Hepatocyte (in vitro differentiated cells): ENCODE results near the gene BMP10. TPM values are rescaled to one million over a fixed set of nuclear protein-coding genes. Genes with fewer than 3 reads are reported as not detected.

Experiments used
- DNase-seq: peaks from one replicate; pipeline ENCODE4 v3.0.0-alpha.2; 2016; ENCODE audit warnings: low spot score
- H2AFZ ChIP-seq: fragments of 200-600 bp; sonication (generic); 2 replicates; pipeline ENCODE4 v1.6.0; 2016; ENCODE audit warnings: antibody characterized with exemption, mild to moderate bottlenecking
- H3K27ac ChIP-seq: fragments of 200-600 bp; sonication (generic); 2 replicates; pipeline ENCODE4 v1.5.1; 2016; ENCODE audit warnings: mild to moderate bottlenecking
- H3K27me3 ChIP-seq: fragments of 200-600 bp; sonication (generic); 2 replicates; pipeline ENCODE4 v1.6.1; 2016
- H3K36me3 ChIP-seq: fragments of 200-600 bp; sonication (generic); replicated peaks from 2 replicates; pipeline ENCODE4 v1.5.1; 2016; ENCODE audit warnings: low read depth; ENCODE audit not compliant: insufficient read depth
- H3K4me1 ChIP-seq: fragments of 200-600 bp; sonication (generic); 2 replicates; pipeline ENCODE4 v1.5.1; 2016; ENCODE audit warnings: mild to moderate bottlenecking, moderate library complexity; ENCODE audit not compliant: insufficient read depth
- H3K4me2 ChIP-seq: fragments of 200-600 bp; sonication (generic); 2 replicates; pipeline ENCODE4 v1.6.0; 2016
- H3K4me3 ChIP-seq: fragments of 200-600 bp; sonication (generic); 2 replicates; pipeline ENCODE4 v1.5.1; 2016; ENCODE audit warnings: mild to moderate bottlenecking
- H3K79me2 ChIP-seq: fragments of 200-600 bp; sonication (generic); 2 replicates; pipeline ENCODE4 v1.6.0; 2017; ENCODE audit warnings: mild to moderate bottlenecking
- H3K9me2 ChIP-seq: fragments of 200-600 bp; sonication (generic); replicated peaks from 2 replicates; pipeline ENCODE4 v1.6.0; 2017; ENCODE audit warnings: mild to moderate bottlenecking; ENCODE audit not compliant: insufficient read depth
- H3K9me3 ChIP-seq: fragments of 200-600 bp; sonication (generic); 2 replicates; pipeline ENCODE4 v1.5.1; 2016; ENCODE audit warnings: low read depth, mild to moderate bottlenecking
- H4K20me1 ChIP-seq: fragments of 200-600 bp; sonication (generic); 2 replicates; pipeline ENCODE4 v1.6.0; 2016; ENCODE audit warnings: mild to moderate bottlenecking; ENCODE audit not compliant: insufficient read depth, poor library complexity, severe bottlenecking
- CTCF ChIP-seq: fragments of 200-600 bp; sonication (generic); IDR thresholded peaks from 2 replicates; pipeline ENCODE4 v1.5.1; 2016; ENCODE audit warnings: antibody characterized with exemption, mild to moderate bottlenecking; ENCODE audit not compliant: poor library complexity
- EZH2 ChIP-seq: fragments of 200-600 bp; sonication (generic); IDR thresholded peaks from 2 replicates; pipeline ENCODE4 v1.6.1; 2016; ENCODE audit warnings: antibody characterized with exemption, mild to moderate bottlenecking, borderline replicate concordance
- EZH2phosphoT487 ChIP-seq: fragments of 200-600 bp; sonication (generic); IDR thresholded peaks from one replicate; pipeline ENCODE4 v1.6.1; 2018; ENCODE audit warnings: antibody characterized with exemption, mild to moderate bottlenecking, low read depth, moderate library complexity; ENCODE audit not compliant: unreplicated experiment, severe bottlenecking
- WGBS: methylation state at CpG from one replicate; pipeline ENCODE4 v1.1.6; 2016; ENCODE audit warnings: low lambda C conversion rate; ENCODE audit errors: missing lambda C conversion rate; 5-methylcytosine and 5-hydroxymethylcytosine counted together
- polyA plus RNA-seq: library from polyadenylated mRNA; unstranded; fragments of >200 nt; fragmentation: Nextera tagmentation; extraction: Ambion mirVana; gene quantifications from 2 replicates; pipeline ENCODE4 v1.2.1, GENCODE V29; 2016
- total RNA-seq: library from RNA; depleted of rRNA; stranded (reverse); fragments of >200 nt; gene quantifications from 2 replicates; pipeline ENCODE4 v1.2.3, GENCODE V29; 2014

The BMP10 gene
- total and polyA plus RNA-seq, 2 experiments from 2014 or later: 0.27 TPM; not detected in 1

GRCh38 chr2:68865108-68865507, 6.1 kb downstream of the BMP10 start:
- H3K36me3 ChIP-seq: no peaks in the 10 kb centered on the region
- no peak for DNase-seq
- no peak overlapping the region for H2AFZ ChIP-seq
- TF ChIP-seq EZH2: no peak
- no peak for TF ChIP-seq EZH2phosphoT487
- TF ChIP-seq CTCF: no peak
- no peak overlapping the region for H3K4me3 ChIP-seq
- H3K27me3 ChIP-seq: peaks cover 6% of the 10 kb centered on the region
- no peaks in the 10 kb centered on the region for H3K79me2 ChIP-seq
- no peak overlapping the region for H3K4me2 ChIP-seq
- no peaks in the 10 kb centered on the region for H4K20me1 ChIP-seq
- H3K9me3 ChIP-seq: no peaks in the 10 kb centered on the region
- no peaks in the 10 kb centered on the region for H3K4me1 ChIP-seq
- no peak overlapping the region for H3K27ac ChIP-seq
- H3K9me2 ChIP-seq: no peaks in the 10 kb centered on the region

GRCh38 chr2:68863996-68864395, 7.2 kb downstream of the BMP10 start:
- H3K79me2 ChIP-seq: no peaks in the 10 kb centered on the region
- H4K20me1 ChIP-seq: no peaks in the 10 kb centered on the region
- H3K9me3 ChIP-seq: no peaks in the 10 kb centered on the region
- no peaks in the 10 kb centered on the region for H3K36me3 ChIP-seq
- H3K27me3 ChIP-seq: peaks cover 14% of the 10 kb centered on the region
- TF ChIP-seq CTCF: no peak
- no peak for TF ChIP-seq EZH2phosphoT487
- TF ChIP-seq EZH2: no peak
- WGBS: 86% methylated on average over 2 of the region's 2 CpGs
- H3K4me3 ChIP-seq: no peak overlapping the region
- H3K4me1 ChIP-seq: no peaks in the 10 kb centered on the region
- H3K9me2 ChIP-seq: no peaks in the 10 kb centered on the region
- H3K27ac ChIP-seq: no peak overlapping the region
- H2AFZ ChIP-seq: no peak overlapping the region
- no peak for DNase-seq
- H3K4me2 ChIP-seq: no peak overlapping the region

GRCh38 chr2:68862889-68863288, 8.3 kb downstream of the BMP10 start:
- no peaks in the 10 kb centered on the region for H3K9me2 ChIP-seq
- H3K4me2 ChIP-seq: no peak overlapping the region
- H3K4me1 ChIP-seq: no peaks in the 10 kb centered on the region
- WGBS: 83% methylated on average over 7 of the region's 7 CpGs
- H3K27ac ChIP-seq: no peak overlapping the region
- H3K79me2 ChIP-seq: no peaks in the 10 kb centered on the region
- no peak overlapping the region for H3K4me3 ChIP-seq
- H3K9me3 ChIP-seq: no peaks in the 10 kb centered on the region
- H3K36me3 ChIP-seq: no peaks in the 10 kb centered on the region
- TF ChIP-seq CTCF (no peak), EZH2phosphoT487 (no peak), EZH2 (no peak)
- H4K20me1 ChIP-seq: no peaks in the 10 kb centered on the region
- peaks cover 20% of the 10 kb centered on the region for H3K27me3 ChIP-seq
- H2AFZ ChIP-seq: no peak overlapping the region
- no peak for DNase-seq

GRCh38 chr2:68861330-68861729, 9.9 kb downstream of the BMP10 start:
- no peaks in the 10 kb centered on the region for H3K4me1 ChIP-seq
- no peaks in the 10 kb centered on the region for H3K9me3 ChIP-seq
- no peaks in the 10 kb centered on the region for H3K36me3 ChIP-seq
- H3K4me2 ChIP-seq: no peak overlapping the region
- H4K20me1 ChIP-seq: no peaks in the 10 kb centered on the region
- no peak for TF ChIP-seq EZH2
- TF ChIP-seq CTCF: no peak
- no peak for TF ChIP-seq EZH2phosphoT487
- peaks cover 25% of the 10 kb centered on the region for H3K27me3 ChIP-seq
- no peak overlapping the region for H3K4me3 ChIP-seq
- H3K9me2 ChIP-seq: no peaks in the 10 kb centered on the region
- DNase-seq: no peak
- no peak overlapping the region for H2AFZ ChIP-seq
- H3K79me2 ChIP-seq: no peaks in the 10 kb centered on the region
- H3K27ac ChIP-seq: no peak overlapping the region
